HG03432 (cell line): ENCODE results near the gene HNRNPM.

Source experiments
- ATAC-seq: cut with Tn5 transposase; IDR thresholded peaks from one replicate; pipeline ENCODE4 v1.9.1; 2021; ENCODE audit warnings: mild to moderate bottlenecking, moderate library complexity; ENCODE audit not compliant: unreplicated experiment

HNRNPM gene

DNA sequence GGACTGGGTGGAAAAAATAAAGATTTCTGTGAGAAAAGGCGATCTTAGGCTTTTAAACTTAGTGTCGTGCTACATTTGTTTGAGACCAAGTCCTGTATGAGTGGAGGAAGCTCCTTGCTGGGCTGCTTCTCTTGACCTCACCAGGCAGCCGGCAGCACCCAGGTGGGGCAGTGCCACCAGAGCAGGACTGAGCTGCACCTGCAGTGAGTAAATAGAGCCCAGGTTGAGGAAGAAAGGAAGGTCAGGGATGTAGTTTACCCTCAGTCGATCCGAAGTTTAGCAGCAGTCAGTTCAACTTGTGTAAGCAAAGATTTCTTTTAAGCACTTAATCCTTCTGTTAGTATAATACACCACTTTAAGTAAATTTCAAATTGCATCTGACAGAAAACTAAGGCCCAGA, 13.6 kb downstream of the HNRNPM start:
- ATAC-seq: no peak

DNA sequence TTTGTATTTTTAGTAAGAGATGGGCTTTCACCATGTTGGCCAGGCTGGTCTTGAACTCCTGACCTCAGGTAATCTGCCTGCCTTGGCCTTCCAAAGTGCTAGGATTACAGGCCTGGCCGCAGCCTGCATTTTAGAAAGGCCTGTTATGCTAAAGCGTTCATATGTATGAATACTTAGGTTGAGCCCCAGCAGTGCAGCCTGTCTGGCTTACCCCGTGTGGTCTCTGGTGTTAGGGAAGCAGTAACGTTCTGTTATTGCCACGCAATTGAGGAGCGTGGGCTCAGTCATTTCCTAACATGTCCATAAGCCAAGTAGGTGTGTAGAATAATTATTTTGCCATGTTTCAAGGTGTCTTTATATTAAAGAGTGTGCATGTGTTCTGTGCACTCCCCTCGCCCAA, 14.3 kb downstream of the HNRNPM start:
- ATAC-seq: no peak

DNA sequence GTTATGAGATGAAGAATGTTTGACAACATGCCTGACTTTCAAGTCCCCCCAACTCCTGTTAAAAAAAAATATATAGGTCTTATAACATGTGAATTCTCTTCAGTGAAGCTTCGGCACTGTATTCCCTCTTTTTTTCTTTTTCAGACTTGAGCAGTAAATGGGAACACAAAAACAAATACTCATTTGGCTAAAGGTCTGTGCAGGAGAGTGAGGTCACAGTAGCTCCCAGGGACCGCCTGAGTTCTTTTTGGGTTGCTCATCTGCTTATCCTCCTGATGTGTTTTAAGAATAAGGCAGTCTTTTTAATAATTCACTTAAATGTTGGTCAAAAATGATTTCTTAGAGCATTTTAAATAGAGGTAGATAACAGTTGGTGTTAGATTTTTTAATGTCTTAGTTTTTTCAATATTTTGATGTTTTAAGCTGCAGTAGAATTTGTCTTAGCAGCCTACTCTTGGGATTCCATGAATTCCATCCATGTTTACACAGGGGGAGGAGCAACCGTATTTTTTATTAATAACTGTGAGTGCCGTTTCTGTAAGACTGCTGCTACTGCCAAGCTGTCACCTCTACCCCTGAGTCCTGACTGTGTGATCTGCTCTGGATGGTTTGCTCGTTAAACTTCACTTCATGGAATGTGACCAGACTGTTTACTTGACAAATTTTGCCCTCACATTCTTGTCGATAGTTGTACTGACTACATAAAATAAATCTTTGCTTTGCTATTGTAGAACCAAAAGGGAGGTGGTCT, 14.9 kb downstream of the HNRNPM start:
- no peak for ATAC-seq

DNA sequence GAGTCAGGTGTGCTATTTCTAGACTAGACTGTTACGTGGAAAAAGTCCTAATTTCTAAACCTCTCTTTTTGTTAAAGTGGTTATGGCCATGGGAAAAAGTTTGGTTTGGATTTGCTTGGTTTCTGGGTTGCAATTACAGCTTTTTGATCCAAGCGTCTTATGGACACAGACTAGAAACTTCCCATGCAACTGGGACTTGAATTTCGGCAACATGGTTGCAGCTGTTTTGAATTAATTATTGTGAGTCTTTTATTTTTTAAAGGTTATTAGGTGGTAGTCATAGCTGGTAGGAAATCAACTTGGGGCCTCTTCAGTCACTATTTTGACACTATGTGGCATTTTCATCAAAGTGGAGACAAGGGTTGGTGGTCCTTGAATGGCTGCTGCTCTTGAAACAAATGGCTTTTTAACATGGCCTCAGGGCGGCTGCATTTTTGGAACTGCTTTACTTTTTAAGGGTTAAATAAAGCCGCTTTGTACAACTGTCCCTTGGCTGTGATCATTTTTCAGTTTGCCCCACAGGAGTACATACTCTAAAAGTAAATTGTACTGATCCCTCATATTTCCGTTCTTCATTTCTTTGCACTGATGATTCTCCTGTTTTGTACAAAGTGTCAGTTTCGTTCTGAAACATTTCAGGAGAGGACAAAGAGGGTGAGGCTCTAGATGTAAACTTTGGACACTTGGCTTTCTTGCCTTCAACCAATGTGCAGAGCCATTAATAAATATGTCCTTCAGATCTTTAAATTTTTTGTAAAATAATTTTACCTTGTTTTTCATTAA, 15.9 kb downstream of the HNRNPM start:
- no peak for ATAC-seq

DNA sequence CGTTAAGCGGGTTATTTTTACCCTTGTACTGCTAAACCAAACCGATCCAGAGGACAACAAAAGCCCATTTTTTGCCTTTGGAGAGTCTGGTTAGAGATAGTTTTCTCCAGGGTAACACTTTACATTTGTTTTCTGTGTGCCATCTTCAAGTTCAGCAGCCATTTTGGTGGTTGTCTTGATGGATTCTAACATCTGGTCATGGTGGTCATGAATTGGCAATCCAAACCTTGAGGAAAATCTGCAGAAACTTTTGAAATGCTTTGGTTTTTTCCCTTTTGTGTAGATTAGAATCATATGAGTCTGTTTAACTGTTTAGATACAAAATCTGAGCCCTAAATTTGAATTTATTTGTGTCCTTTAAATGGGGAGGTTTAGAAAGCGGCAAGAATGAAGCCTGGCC, 16.6 kb downstream of the HNRNPM start:
- no peak for ATAC-seq

DNA sequence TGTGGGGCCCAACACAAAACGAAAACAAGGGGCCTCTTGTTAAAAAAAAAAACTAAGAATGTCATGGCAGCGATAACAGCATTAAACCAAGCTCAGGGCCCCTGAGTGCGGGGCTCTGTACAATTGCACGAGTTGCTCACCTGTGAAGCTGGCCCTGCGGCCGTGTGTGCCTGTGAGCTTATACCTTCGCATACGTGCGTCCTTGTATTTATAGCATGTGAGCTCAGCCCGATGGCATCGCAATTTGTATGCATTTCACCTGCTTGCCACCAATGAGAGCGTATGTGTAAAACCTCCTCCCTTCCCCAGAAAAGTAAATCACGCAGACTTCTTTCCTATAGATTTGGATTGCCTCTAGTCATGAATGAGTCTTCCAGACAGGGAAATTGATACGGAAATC, 17.1 kb downstream of the HNRNPM start:
- no peak for ATAC-seq

DNA sequence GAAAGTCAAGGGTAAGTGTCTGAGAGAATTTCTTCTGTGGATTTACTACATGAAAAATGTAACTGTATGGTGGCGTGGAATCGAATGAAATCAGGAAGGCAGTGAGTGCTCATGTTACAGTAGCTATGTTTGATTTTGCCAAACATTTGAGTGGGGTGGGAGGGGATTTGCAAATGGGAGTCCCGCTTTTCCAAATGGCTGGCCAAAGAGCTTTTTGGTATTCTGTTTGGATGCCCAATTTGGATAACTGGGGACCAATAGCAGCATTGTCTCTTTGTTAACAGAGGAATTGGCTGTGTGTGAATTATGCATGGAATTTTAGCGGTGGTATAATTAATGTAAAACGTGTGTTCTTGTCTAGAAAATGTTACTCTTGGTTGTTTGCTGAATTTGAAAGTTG, 17.8 kb downstream of the HNRNPM start:
- no peak for ATAC-seq

DNA sequence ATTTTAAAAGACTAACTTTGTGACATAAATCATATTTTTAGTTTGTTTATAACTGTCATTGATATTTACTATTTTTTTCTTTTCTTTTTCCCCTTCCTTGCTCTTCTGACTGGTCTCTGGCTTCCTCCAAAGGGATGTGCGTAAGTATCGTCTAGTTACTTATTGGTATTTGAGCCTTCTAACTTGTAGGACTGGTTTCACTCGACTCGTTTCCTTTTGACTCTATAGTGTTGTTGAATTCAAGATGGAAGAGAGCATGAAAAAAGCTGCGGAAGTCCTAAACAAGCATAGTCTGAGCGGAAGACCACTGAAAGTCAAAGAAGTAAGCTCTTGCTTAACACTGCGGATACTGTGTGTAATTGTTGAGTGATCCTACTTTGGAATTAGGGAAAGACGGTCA, 18.6 kb downstream of the HNRNPM start:
- ATAC-seq: no peak

DNA sequence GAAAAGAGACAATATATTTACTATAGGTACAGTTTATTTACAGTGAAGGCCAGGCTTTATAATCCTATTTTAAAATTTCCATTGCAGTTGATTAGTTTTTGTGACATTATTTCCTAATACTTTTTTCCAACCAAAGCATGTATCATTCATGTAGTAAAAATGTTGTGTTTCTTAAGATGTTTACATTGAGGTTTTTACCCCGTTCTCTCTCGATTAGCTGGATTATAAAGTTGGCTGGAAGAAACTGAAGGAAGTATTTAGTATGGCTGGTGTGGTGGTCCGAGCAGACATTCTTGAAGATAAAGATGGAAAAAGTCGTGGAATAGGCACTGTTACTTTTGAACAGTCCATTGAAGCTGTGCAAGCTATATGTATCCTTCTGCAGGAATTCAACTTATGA, 21.2 kb downstream of the HNRNPM start:
- no peak for ATAC-seq

DNA sequence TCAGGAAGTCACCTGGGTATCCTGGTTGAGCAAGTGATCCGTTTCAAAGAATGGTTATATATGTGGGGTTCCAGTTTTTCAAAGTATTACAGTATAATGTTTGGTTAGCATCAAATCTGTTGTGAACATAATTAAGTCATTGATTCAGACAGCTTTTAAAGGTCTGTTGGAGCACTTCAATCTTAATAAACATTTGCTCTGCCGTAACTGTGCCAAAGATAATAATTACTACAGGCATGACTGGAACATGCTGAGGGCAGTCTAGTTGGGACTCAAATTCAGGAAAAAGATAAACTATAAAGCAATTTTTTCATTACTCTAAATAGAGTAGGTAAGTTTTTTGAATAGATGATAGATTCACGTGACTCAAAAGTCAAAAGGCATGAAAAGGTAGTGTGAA, 23.3 kb downstream of the HNRNPM start:
- ATAC-seq: no peak

DNA sequence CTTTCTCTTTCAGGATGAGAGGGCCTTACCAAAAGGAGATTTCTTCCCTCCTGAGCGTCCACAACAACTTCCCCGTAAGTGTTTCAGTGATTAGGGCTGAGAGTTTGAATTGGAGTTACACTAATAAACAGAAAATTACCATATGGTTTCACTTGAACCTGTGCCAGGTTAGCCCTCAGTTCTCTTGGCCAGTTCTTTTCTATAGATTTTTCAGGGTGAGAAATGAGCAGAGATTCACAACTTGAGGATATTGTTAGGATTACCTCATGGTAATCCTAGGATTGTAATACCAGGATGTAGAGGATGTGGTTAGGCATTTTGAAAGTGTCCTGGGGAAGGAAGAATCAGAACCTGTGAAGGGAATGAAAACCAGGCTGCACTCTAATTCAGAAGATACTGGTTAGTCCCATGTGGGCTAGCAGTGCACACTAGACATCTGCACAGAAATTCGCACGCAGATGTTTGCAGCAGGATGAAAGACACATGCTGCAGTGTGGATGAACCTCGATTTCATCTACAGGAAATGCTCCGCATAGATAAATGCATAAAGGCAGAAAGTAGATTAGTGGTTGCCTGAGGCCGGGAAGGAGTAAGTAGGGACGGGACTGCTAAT, 24.1 kb downstream of the HNRNPM start:
- ATAC-seq: no peak

DNA sequence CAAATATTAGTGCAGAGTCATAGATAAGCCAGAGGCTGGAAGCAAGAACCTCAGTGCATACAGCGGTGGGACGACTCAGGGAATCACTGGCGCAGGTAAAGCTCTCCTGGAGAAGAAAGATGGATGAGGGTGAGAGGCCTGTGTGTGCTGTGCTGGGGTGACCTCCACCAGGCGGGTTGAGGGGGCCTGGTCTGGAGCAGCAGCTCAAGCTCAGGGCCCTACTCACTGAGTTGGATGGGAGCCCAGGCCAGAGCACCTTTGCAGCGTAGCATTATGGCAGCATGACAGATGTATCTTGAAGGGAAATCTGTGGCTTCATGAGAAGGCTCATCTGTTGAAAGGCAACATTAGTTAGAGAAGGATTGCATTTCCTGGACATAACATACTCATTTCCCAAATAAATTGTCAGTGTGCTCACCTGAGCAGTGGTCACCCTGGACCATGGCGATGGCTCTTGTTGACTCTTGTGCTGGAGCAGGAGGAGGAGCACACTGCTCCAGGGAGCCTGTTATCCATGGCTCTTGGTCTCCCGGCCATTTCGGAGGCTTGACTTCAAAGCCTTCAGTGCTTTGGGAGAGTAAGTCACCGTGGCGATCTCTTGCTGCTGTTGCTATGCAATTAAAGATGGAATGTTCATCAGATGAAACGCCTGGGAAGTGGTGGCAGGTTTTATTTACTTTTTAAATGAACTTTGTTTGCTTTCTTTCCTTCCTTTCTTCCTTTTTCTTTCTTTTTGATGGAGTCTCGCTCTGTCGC, 25.0 kb downstream of the HNRNPM start:
- no peak for ATAC-seq

DNA sequence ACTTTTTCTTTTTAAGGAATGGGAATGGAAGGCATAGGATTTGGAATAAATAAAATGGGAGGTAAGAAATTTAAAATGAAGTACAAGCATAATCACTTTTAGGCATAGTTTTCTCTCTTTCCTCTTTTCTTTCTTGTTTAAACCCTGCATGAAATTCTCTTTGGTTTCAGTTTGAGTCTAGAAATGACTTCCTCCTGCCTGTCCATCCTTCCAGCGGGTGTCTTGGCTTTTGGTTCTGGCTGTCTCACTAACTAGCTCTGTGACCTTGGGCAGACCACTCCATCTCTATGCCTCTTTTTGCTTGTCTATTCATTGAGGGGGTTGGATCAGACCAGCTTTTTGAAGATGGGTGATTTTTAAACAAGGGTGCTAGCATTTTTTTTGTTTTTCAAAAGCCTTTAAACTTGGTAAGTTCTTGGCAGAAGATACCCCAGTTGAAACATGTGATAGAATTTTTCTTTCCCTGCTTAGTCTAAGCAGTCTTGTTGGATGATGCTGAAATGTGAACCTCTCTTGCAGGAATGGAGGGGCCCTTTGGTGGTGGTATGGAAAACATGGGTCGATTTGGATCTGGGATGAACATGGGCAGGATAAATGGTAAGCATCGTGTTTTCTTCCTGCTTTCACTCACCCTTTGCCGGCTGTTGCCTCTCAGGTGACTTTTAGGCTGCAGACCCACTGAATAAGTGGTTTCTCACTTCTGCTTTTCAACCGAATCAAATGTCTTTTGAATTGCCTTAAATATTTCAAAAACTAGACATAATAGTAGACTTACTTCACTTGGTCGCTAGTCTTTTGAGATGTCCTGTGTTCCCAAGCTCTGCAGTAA, 29.1 kb downstream of the HNRNPM start:
- ATAC-seq: peak; percentile 58

DNA sequence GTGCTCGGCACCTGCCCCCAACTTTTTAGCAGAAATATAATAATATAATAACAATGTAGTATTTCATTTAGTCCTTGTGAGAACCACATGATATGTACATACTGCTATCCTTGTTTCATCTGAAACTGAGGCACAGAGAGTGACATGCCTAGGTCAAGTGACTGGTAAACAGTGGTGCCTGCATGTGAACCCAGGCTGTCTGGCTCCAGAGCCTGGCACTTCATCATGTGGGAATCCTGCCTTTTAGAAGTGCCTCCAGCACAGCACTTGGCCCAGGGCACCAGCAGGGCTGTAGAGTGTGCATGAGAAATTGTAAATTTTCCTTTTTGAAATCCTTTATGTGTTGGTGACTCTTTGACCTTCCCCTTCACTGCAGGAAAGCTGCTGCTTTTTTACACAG, 30.2 kb downstream of the HNRNPM start:
- no peak for ATAC-seq

DNA sequence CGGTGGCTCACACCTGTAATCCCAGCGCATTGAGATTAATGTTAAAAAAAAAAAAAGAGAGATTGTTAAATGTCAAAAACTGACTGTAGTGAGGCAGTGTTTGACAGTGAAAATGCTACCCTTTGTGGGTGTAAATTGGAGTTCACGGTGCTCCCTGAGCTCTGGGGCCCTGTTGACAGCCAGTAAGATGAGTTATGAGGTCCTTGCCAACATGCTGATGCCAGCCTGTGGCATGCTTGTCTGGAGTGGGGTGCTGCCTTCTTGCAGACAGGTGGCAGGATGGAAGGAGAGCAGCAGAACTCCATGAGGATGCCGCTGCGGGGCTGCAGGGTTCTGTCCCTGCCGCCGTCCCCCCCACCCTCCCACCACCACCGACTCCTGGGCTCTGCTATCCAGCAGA, 31.7 kb downstream of the HNRNPM start:
- ATAC-seq: no peak

DNA sequence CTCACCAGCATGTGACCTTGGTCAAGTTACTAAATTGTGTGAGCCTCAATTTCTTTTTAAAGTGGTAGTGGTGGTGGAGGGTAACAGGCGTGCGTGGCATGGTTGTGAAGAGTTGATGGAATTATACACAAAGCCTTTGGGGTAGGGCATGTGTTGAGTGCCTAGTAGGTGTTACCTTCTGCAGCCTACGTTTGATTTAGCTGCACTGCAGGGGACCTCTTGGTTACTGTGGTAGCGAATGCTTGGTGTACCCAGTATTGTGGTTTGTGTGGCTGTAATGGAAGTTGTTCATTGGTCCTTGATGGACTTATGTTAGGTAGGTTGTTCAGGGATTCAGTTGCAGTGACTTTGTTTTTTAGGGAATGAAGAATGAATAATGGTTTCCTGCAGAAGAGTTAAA, 33.1 kb downstream of the HNRNPM start:
- no peak for ATAC-seq

DNA sequence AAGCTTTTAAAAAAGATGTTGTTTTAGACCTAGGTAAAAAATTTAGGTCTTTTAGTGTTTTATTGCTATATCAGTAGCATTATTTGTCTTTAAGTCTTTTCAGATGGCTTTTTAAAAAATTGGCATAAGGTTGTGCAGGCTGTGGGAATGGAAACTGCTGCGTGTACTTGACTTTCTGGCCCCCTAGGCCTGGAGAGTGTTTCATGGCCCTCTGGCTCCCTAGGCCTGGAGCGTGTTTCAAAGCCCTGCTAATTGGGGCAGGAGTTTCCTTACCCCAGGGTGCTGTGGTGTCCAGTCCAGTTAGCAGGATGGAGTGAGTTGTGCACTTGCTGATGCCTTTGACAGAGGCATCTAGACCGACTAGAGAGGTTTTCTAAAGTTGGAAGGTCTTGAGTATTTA, 33.8 kb downstream of the HNRNPM start:
- ATAC-seq: no peak

DNA sequence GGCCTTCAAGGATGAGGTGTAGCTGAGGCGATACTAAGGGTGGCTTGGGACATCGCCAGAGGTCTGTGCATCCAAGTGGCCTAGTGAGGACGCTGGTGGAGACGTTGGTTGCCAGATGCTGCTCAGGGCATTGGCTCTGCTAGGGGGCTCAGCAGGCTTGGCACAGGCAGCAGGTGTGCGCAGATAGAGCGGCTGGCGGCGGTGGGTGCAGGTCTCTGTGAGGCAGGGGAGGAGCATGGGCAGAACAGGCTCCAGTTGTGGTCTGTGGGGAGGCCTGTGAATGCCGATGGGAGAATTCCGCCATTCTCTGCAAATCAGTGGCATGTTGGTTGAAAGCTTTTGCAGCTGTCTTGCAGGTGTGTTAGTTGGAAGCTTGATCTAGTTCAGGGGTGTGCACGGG, 36.4 kb downstream of the HNRNPM start:
- ATAC-seq: no peak

DNA sequence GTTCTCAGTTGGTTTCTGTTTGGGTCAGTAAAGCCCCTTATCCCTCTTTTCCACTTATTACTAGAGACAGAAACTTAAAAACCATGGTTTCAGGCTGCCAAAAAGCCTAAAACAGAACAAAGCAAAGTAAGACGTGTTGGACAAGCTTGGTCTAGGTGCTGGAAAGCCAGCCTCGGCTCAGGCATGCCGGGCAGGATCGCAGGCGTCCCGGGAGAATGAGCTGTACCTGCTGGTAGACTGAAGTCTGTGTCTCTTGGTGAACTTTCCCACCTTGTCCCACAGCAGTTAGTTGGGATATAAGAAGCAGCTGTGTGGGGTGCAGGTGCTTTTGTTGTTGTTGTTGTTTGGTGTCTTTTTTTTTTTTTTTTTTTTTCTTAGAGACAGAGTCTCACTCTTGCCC, 36.8 kb downstream of the HNRNPM start:
- ATAC-seq: no peak

DNA sequence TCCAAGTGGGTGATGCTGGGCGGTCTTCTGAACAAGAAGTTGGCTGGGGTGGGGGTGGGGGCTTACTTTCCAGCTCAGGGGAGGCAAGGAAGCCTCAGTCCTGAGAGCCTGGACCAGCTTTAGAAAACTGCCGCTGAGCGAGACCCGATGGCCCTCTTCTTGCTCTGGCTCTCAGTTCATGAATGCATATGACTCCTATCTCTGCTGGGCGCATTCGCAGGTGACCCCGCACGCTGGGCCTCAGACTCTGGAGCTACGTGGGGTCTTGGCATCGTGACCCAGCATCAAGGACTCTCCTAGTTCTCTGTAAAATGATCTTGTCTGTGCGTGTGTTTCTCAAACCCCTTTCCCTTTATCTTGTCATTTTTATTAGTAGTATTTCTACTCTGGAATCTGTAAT, 37.9 kb downstream of the HNRNPM start:
- ATAC-seq: no peak

DNA sequence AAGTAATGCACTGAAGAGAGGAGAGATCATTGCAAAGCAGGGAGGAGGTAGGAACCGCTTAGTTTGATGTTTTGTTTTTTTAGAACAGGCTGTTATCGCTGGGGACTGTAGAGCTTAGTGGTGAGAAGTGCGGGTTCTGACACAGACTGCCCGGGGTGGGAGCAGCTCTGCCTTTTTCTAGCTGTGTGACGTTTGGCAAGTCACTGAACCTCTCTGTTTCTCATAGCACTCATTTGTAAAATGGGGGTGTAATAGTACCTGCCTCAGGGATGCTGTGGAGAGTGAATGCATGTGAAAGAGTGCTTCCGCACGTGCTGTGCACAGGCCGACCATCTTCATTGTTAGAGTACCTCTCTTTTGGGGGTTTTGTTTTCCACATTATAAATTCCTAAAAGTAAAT, 38.4 kb downstream of the HNRNPM start:
- no peak for ATAC-seq
